ENCODE measurements around the gene ERC1. TPM values are rescaled to one million over a fixed set of nuclear protein-coding genes. Genes with fewer than 3 reads are reported as not detected.
A peak's percentile ranks its signal among the peaks of the same experiment; 100 is the strongest.

ERC1 gene
- total and polyA plus RNA-seq, 2 donors from 2014 or later, result 5.1 to 68.3 TPM

DNA sequence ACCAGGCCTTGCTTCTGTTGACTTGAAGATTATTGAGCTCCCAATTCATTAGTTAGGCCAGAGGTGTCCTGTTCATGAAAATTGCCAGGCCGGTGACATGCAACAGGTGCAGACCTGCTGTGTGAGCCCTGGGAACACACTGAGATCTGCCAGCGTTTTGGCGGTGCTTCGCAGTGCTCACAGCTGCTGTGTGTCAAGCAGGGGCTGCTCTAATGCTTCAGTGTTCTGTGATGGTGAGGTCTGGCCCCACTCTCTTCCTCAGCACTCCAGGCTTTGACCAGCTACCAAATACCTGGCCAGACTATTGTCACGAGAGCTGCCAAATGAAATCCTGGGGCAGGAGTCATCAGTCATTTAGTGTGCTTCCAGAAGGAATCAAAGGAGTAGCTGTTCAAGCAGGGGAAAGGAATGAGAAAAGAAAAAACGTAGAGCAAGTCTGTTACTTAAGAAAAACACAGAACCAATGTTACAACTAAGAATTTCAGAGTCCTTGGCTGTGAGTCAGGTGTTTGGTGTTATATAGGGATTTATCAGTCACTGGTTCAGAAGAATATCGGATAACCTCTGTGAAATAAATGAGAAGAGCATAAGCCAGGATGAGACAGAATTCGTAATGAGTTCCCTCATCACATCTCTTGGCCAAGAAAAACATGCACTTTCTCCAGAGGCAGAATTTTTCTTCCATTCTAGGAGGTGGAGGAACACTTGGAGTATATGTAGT is 452.6 kb downstream of the ERC1 start:
- Histone ChIP-seq H3K4me3 (ENCODE audit: low read length in 3 of 3) (peak overlapping the region in 1 of 3 donors; percentile 26), H3K27me3 (ENCODE audit: control insufficient read depth, insufficient read depth, low read length) (no peaks in the 10 kb centered on the region), H3K36me3 (ENCODE audit: control insufficient read depth in 2 of 3, insufficient read depth in 3 of 3, low read length in 3 of 3) (peaks cover 0 to 6% (median 0%) of the 10 kb centered on the region in 3 donors), H3K4me1 (ENCODE audit: control insufficient read depth in 2 of 3, insufficient read depth in 2 of 3, low read depth in 1 of 3, low read length in 3 of 3) (no peaks in the 10 kb centered on the region), H3K9ac (ENCODE audit: low read length in 3 of 3) (no peak overlapping the region), H3K9me3 (ENCODE audit: control insufficient read depth in 2 of 3, insufficient read depth in 1 of 3, low read length in 3 of 3) (no peaks in the 10 kb centered on the region), H3K27ac (ENCODE audit: low read depth in 2 of 2, low read length in 2 of 2) (no peak overlapping the region)
- FAIRE-seq (no peak), DNase-seq (peak in 1 of 5 donors; percentile 11)
- TF ChIP-seq, protein P1, sequence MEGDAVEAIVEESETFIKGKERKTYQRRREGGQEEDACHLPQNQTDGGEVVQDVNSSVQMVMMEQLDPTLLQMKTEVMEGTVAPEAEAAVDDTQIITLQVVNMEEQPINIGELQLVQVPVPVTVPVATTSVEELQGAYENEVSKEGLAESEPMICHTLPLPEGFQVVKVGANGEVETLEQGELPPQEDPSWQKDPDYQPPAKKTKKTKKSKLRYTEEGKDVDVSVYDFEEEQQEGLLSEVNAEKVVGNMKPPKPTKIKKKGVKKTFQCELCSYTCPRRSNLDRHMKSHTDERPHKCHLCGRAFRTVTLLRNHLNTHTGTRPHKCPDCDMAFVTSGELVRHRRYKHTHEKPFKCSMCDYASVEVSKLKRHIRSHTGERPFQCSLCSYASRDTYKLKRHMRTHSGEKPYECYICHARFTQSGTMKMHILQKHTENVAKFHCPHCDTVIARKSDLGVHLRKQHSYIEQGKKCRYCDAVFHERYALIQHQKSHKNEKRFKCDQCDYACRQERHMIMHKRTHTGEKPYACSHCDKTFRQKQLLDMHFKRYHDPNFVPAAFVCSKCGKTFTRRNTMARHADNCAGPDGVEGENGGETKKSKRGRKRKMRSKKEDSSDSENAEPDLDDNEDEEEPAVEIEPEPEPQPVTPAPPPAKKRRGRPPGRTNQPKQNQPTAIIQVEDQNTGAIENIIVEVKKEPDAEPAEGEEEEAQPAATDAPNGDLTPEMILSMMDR (IDR thresholded peaks at IDR 0.05; ENCODE audit: borderline replicate concordance, extremely low read depth, insufficient read depth), result no peak
- intact Hi-C loops (cut with DNase I), result no loop called here

DNA sequence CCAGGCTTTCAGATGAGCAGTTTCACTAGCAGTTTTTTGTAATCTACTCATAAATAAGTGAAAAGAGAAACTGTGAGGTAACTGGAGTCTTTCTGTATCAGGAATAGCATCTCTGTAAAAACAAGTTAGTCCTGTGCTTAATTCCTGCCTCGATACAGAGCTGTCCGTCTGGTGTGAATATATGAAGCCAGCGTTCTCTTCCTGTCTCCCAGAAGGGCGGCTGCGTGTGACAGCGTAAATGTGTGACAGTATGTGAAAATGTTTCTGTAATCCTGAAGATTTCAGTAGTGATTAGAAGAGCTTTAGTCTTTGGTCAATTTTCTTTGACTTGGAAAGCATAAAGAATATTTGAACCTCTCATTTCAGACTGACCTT is 453.1 kb downstream of the ERC1 start:
- Histone ChIP-seq H3K36me3 (ENCODE audit: control insufficient read depth in 2 of 3, insufficient read depth in 3 of 3, low read length in 3 of 3) (peaks cover 0 to 6% (median 0%) of the 10 kb centered on the region in 3 donors), H3K27me3 (ENCODE audit: control insufficient read depth, insufficient read depth, low read length) (no peaks in the 10 kb centered on the region), H3K4me1 (ENCODE audit: control insufficient read depth in 2 of 3, insufficient read depth in 2 of 3, low read depth in 1 of 3, low read length in 3 of 3) (no peaks in the 10 kb centered on the region), H3K9ac (ENCODE audit: low read length in 3 of 3) (no peak overlapping the region), H3K4me3 (ENCODE audit: low read length in 3 of 3) (peak overlapping the region in 1 of 3 donors; percentile 26), H3K27ac (ENCODE audit: low read depth in 2 of 2, low read length in 2 of 2) (no peak overlapping the region), H3K9me3 (ENCODE audit: control insufficient read depth in 2 of 3, insufficient read depth in 1 of 3, low read length in 3 of 3) (no peaks in the 10 kb centered on the region)
- DNase-seq, result peak in 1 of 5 donors; percentile 8
- TF ChIP-seq, protein P1 (IDR thresholded peaks at IDR 0.05; ENCODE audit: borderline replicate concordance, extremely low read depth, insufficient read depth), result no peak
- no peak for FAIRE-seq
- intact Hi-C loops (cut with DNase I), result no loop called here

DNA sequence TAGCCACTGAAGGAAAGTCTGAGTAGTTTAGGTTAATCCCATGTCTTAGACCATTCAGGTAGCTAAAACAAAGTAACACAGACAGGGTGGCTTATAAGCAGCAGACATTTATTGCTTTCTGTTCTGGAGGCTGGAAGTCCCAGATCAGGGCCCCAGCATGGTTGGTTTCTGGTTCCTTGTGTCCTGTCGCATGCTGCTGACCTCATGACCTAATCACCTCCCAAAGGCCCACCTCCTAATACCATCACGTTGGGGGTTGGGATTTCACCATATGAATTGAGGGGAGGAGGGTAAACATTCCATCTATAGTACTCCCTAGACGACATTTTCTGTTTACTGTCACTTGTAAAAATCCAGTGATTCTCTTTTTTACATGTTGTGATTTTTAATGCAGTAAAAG is 454.8 kb downstream of the ERC1 start:
- Histone ChIP-seq H3K36me3 (ENCODE audit: control insufficient read depth in 2 of 3, insufficient read depth in 3 of 3, low read length in 3 of 3) (peaks cover 0 to 6% (median 4%) of the 10 kb centered on the region in 3 donors), H3K9me3 (ENCODE audit: control insufficient read depth in 2 of 3, insufficient read depth in 1 of 3, low read length in 3 of 3) (no peaks in the 10 kb centered on the region), H3K4me3 (ENCODE audit: low read length in 3 of 3) (no peak overlapping the region), H3K4me1 (ENCODE audit: control insufficient read depth in 2 of 3, insufficient read depth in 2 of 3, low read depth in 1 of 3, low read length in 3 of 3) (no peaks in the 10 kb centered on the region), H3K9ac (ENCODE audit: low read length in 3 of 3) (no peak overlapping the region), H3K27me3 (ENCODE audit: control insufficient read depth, insufficient read depth, low read length) (no peaks in the 10 kb centered on the region), H3K27ac (ENCODE audit: low read depth in 2 of 2, low read length in 2 of 2) (no peak overlapping the region)
- FAIRE-seq (no peak), DNase-seq (no peak)
- intact Hi-C loops (cut with DNase I), result no loop called here
- TF ChIP-seq, protein P1 (IDR thresholded peaks at IDR 0.05; ENCODE audit: borderline replicate concordance, extremely low read depth, insufficient read depth), result no peak

Measured in kidney (tissue), 14 donors.